Stimulated activated CD4-positive, alpha-beta T cell treated with anti-CD3 and anti-CD28 coated beads, Interleukin-2, amount 100 ng/mL, for 24 hours (primary cell): ENCODE measurements around the gene ATP6V0D1.
A peak's percentile ranks its signal among the peaks of the same experiment; 100 is the strongest.

Experiments used
- DNase-seq, 2 donors: peaks; one replicate each; pipeline ENCODE4 v3.0.0-alpha.2; 2020

ATP6V0D1 gene

GRCh38 chr16:67443265-67443664 lies 37.7 kb downstream of the ATP6V0D1 start:
- no peak for DNase-seq

- DNase-seq: no peak
Measured at GRCh38 chr16:67442581-67443255, 38.2 kb downstream of the ATP6V0D1 start.

GRCh38 chr16:67441907-67442306 lies 39.0 kb downstream of the ATP6V0D1 start:
- no peak for DNase-seq

GRCh38 chr16:67441271-67441753 lies 39.6 kb downstream of the ATP6V0D1 start:
- no peak for DNase-seq

GRCh38 chr16:67438824-67439393 lies 42.0 kb downstream of the ATP6V0D1 start:
- no peak for DNase-seq

- no peak for DNase-seq
Measured at GRCh38 chr16:67438098-67438791, 42.7 kb downstream of the ATP6V0D1 start.

- DNase-seq: no peak
Measured at GRCh38 chr16:67437513-67437912, 43.4 kb downstream of the ATP6V0D1 start.

- DNase-seq: no peak
Measured at GRCh38 chr16:67436640-67437193, 44.2 kb downstream of the ATP6V0D1 start.

GRCh38 chr16:67435758-67436164 lies 45.2 kb downstream of the ATP6V0D1 start:
- DNase-seq: no peak

- DNase-seq: no peak
Measured at GRCh38 chr16:67433131-67433719, 47.7 kb downstream of the ATP6V0D1 start.

GRCh38 chr16:67432506-67432890 lies 48.5 kb downstream of the ATP6V0D1 start:
- no peak for DNase-seq

GRCh38 chr16:67431775-67432505 lies 49.0 kb downstream of the ATP6V0D1 start:
- no peak for DNase-seq

- DNase-seq: peak; percentile 26 to 42
Measured at GRCh38 chr16:67430977-67431774, 49.8 kb downstream of the ATP6V0D1 start, which contains the start of gene HSD11B2. TSS of gene HSD11B2 (plus strand) at chr16:67431121. CDS start at chr16:67431249, 128 bp downstream.

- peak; percentile 37 to 52 for DNase-seq
Measured at GRCh38 chr16:67430504-67430976, 50.4 kb downstream of the ATP6V0D1 start.

- no peak for DNase-seq
Measured at GRCh38 chr16:67429799-67430503, 51.0 kb downstream of the ATP6V0D1 start.

GRCh38 chr16:67429053-67429798 lies 51.7 kb downstream of the ATP6V0D1 start:
- DNase-seq: no peak

- DNase-seq: peak; percentile 66 to 72
Measured at GRCh38 chr16:67428146-67428731, 52.7 kb downstream of the ATP6V0D1 start.

GRCh38 chr16:67426950-67427349 lies 54.0 kb downstream of the ATP6V0D1 start:
- no peak for DNase-seq

- DNase-seq: no peak
Measured at GRCh38 chr16:67426022-67426421, 54.9 kb downstream of the ATP6V0D1 start.

- DNase-seq: no peak
Measured at GRCh38 chr16:67425580-67425979, 55.4 kb downstream of the ATP6V0D1 start.
